Bronchial epithelial cell (primary cell): ENCODE data around the gene FAM151B. TPM values are rescaled to one million over a fixed set of nuclear protein-coding genes. Genes with fewer than 3 reads are reported as not detected.

Experiments
- DNase-seq: peaks from one replicate; pipeline ENCODE4 v3.0.0-alpha.2; 2010; ENCODE audit warnings: low read depth
- FAIRE-seq: peaks from 2 replicates; lab custom pipeline; 2011; peaks lifted over from hg19 to GRCh38; lab: Jason Lieb, UNC
- H3K27me3 ChIP-seq: 2 replicates; pipeline ENCODE4 v1.5.1; 2011; ENCODE audit warnings: low read length; ENCODE audit not compliant: control insufficient read depth, insufficient read depth
- H3K36me3 ChIP-seq: 2 replicates; pipeline ENCODE4 v1.5.1; 2011; ENCODE audit warnings: low read length; ENCODE audit not compliant: control insufficient read depth, insufficient read depth
- H3K4me3 ChIP-seq: 2 replicates; pipeline ENCODE4 v1.5.1; 2011; ENCODE audit warnings: mild to moderate bottlenecking, low read depth, low read length, control low read depth
- total RNA-seq: library from RNA; depleted of rRNA; stranded (reverse); fragments of >200 nt; gene quantifications from 2 replicates; pipeline ENCODE4 v1.2.1, GENCODE V29; 2014
- TF ChIP-seq, protein P1 (sequence below): IDR thresholded peaks from 2 replicates; pipeline ENCODE4 v1.5.1; 2011; ENCODE audit warnings: mild to moderate bottlenecking, moderate library complexity, low read length, control low read depth, inconsistent platforms; ENCODE audit not compliant: insufficient read depth, severe bottlenecking

Gene FAM151B
- total RNA-seq, 1 donor from 2014 or later = 0.79 TPM

DNA sequence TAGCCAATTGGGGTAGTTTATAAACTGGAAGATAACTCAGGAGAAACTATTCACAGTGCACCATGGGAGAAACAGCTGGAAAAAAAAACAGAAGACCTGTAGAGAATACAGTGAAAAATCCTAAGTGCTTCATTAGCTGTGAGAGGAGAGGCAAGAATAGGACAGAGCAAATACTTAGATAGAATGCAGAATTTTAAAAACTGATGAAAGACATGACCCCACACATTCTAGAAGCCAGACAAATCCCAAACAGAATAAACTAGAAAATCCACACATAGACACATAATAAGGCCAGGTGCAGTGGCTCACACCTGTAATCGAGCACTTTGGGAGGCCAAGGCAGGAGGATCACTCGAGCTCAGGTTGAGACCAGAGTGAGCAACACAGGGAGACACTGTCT lies 7.5 kb upstream of the FAM151B start:
- Histone ChIP-seq H3K27me3 (no peaks in the 10 kb centered on the region), H3K36me3 (no peaks in the 10 kb centered on the region), H3K4me3 (no peak overlapping the region)
- FAIRE-seq (no peak), DNase-seq (no peak)
- TF ChIP-seq, protein P1, sequence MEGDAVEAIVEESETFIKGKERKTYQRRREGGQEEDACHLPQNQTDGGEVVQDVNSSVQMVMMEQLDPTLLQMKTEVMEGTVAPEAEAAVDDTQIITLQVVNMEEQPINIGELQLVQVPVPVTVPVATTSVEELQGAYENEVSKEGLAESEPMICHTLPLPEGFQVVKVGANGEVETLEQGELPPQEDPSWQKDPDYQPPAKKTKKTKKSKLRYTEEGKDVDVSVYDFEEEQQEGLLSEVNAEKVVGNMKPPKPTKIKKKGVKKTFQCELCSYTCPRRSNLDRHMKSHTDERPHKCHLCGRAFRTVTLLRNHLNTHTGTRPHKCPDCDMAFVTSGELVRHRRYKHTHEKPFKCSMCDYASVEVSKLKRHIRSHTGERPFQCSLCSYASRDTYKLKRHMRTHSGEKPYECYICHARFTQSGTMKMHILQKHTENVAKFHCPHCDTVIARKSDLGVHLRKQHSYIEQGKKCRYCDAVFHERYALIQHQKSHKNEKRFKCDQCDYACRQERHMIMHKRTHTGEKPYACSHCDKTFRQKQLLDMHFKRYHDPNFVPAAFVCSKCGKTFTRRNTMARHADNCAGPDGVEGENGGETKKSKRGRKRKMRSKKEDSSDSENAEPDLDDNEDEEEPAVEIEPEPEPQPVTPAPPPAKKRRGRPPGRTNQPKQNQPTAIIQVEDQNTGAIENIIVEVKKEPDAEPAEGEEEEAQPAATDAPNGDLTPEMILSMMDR = no peak

DNA sequence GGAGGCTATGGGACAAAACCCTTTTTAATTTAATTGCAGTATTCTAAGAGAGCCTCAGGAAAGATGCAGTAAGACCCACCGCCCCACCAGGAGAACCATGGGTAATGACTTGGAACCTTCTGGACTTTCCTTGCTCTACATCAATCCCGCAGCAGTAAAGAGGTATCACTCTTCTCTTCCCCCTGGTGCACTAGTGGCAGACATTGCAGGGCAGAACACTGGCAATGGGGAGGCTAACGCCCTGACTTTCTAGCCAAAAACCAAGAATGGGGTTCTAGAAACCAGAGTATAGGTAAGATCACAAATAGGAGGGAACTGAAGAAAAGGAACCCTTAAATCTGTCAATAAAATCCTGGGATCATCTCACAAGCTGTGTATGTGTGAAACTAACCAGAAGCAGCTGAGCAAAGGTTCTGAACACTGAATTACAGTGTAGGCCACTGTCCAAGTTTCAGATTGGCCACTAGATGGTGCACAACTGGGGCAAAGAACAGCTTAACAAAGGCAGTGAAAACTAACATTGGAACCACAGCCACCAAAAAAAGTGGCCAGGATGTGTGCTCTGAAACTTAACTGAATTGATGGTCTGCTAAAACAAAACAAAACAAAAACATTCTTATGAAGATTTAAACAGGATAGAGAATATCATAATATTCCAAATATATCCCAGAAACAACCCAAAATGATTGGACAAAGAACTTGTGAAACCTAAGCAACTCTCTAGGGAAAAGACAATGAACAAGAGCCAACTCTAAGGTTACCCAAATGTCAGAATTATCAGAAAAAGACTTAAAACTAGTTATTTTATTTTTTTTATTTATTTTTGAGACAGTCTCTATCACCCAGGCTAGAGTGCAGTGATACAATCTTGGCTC lies 6.6 kb upstream of the FAM151B start:
- TF ChIP-seq, protein P1 = peak; percentile 79
- no peaks in the 10 kb centered on the region for H3K36me3 ChIP-seq
- no peaks in the 10 kb centered on the region for H3K27me3 ChIP-seq
- no peak for FAIRE-seq
- H3K4me3 ChIP-seq = no peak overlapping the region
- DNase-seq = peak; percentile 58

DNA sequence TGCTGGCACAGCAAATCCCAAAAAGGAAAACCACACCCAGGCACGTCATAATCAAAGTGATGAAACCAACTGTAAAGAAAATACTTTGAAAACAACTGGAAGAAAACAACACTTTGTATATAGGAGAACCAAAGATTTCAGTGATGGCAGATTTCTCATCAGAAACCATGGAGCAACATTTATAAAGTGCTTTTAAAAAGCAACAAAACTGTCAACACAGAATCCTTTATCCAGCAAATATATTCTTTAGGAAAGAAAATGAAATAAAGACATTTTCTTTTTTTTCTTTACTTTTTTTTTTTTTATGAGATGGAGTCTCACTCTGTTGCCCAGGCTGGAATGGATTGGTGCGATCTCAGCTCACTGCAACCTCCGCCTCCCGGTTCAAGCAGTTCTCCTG lies 5.3 kb upstream of the FAM151B start:
- Histone ChIP-seq H3K27me3 (no peaks in the 10 kb centered on the region), H3K4me3 (no peak overlapping the region), H3K36me3 (no peaks in the 10 kb centered on the region)
- TF ChIP-seq, protein P1 = no peak
- DNase-seq (no peak), FAIRE-seq (no peak)

DNA sequence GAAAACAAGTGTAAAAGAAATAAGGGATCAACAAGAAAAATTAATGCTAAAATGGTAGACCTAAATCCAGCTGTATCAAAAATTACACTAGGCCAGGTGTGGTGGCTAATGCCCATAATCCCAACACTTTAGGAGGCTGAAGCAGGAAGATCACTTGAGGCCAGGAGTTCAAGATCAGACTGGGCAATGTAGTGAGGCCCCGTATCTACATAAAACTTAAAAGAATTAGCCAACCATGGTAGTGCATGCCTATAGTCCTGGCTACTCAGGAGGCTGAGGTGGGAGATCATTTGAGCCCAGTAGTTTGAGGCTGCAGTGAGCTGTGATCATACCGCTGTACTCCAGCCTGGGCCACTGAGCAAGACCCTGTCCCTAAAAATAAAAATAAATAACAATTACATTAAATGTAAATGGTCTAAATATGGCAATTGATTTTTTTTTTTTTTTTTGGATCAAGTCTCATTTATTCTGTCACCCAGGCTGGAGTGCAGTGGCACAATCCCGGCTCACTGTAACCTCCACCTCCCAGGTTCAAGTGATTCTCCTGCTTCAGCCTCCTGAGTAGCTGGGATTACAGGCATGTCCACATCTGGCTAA lies 4.2 kb upstream of the FAM151B start:
- H3K27me3 ChIP-seq = no peaks in the 10 kb centered on the region
- no peak for DNase-seq
- no peak for FAIRE-seq
- TF ChIP-seq, protein P1 = no peak
- H3K4me3 ChIP-seq = no peak overlapping the region
- no peaks in the 10 kb centered on the region for H3K36me3 ChIP-seq

DNA sequence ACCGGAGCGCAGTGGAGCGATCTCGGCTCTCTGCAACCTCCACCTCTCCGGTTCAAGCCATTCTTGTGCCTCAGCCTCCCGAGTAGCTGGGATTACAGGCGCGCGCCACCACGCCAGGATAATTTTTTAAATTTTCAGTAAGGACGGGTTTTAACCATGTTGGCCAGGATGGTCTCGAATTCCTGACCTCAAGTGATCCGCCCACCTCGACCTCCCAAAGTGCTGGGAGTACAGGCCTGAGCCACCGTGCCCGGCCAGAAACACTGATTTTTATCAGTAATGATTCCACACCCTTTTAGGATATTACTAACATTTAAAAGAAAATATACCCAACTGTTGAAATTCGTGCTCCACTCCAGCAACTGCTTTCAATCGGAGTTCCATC lies 464 bp upstream of the FAM151B start:
- FAIRE-seq = no peak
- DNase-seq = no peak
- TF ChIP-seq, protein P1 = no peak
- H3K36me3 ChIP-seq = no peaks in the 10 kb centered on the region
- H3K4me3 ChIP-seq = peak overlapping the region; percentile 73
- no peaks in the 10 kb centered on the region for H3K27me3 ChIP-seq

DNA sequence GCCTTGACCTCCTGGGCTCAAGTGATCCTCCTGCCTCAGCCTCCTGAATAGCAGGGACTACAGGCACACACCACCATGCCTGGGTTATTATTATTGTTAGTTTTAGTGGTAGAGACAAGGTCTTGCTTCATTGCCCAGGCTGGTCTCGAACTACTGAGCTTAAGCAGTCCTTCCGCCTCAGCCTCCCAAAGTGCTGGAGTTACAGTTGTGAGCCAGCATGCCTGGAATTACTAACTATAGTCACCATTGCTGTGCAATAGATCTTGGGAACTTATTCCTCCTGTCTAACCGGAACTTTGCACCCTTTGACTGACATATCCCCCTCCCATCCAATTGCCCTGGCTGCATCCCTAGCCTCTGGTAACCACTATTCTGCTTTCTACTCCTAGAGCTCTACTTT lies 3.4 kb downstream of the FAM151B start:
- no peak for DNase-seq
- TF ChIP-seq, protein P1 = no peak
- Histone ChIP-seq H3K4me3 (no peak overlapping the region), H3K27me3 (no peaks in the 10 kb centered on the region), H3K36me3 (no peaks in the 10 kb centered on the region)
- no peak for FAIRE-seq
